22Rv1 (cell line): ENCODE results near the gene CLCA4.

Experiments used
- ZFX ChIP-seq: fragments of 450-650 bp; IDR thresholded peaks from 2 replicates; pipeline ENCODE4 v1.6.1; 2017; ENCODE audit warnings: antibody characterized with exemption, borderline replicate concordance
- TF ChIP-seq, protein P1 (sequence below): fragments of 450-650 bp; IDR thresholded peaks from 2 replicates; pipeline ENCODE4 v1.5.1; 2017; ENCODE audit warnings: mild to moderate bottlenecking

- TF ChIP-seq, protein P1, sequence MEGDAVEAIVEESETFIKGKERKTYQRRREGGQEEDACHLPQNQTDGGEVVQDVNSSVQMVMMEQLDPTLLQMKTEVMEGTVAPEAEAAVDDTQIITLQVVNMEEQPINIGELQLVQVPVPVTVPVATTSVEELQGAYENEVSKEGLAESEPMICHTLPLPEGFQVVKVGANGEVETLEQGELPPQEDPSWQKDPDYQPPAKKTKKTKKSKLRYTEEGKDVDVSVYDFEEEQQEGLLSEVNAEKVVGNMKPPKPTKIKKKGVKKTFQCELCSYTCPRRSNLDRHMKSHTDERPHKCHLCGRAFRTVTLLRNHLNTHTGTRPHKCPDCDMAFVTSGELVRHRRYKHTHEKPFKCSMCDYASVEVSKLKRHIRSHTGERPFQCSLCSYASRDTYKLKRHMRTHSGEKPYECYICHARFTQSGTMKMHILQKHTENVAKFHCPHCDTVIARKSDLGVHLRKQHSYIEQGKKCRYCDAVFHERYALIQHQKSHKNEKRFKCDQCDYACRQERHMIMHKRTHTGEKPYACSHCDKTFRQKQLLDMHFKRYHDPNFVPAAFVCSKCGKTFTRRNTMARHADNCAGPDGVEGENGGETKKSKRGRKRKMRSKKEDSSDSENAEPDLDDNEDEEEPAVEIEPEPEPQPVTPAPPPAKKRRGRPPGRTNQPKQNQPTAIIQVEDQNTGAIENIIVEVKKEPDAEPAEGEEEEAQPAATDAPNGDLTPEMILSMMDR, result no peak
- TF ChIP-seq ZFX, result no peak
Measured at GRCh38 chr1:86505564-86505902, 41.3 kb upstream of the CLCA4 start.
